Fibroblast of lung (primary cell): ENCODE results near the gene MORN1. TPM values are rescaled to one million over a fixed set of nuclear protein-coding genes. Genes with fewer than 3 reads are reported as not detected.

Experiments used
- DNase-seq, 2 donors: peaks; one replicate each; pipeline versions ENCODE4 v3.0.0 to v3.0.0-alpha.2; 2010; ENCODE audit warnings: low read depth in 2 of 2
- H2AFZ ChIP-seq: 2 replicates; pipeline ENCODE4 v1.5.1; 2012; ENCODE audit warnings: low read length, control low read depth, inconsistent platforms
- H3K27ac ChIP-seq: 2 replicates; pipeline ENCODE4 v1.5.1; 2011; ENCODE audit warnings: low read length, control low read depth; ENCODE audit not compliant: insufficient read depth
- H3K27me3 ChIP-seq: 2 replicates; pipeline ENCODE4 v1.5.1; 2011; ENCODE audit warnings: mild to moderate bottlenecking, low read length; ENCODE audit not compliant: control insufficient read depth, insufficient read depth
- H3K36me3 ChIP-seq: 2 replicates; pipeline ENCODE4 v1.5.1; 2011; ENCODE audit warnings: low read length; ENCODE audit not compliant: control insufficient read depth, insufficient read depth
- H3K4me1 ChIP-seq: 2 replicates; pipeline ENCODE4 v1.5.1; 2011; ENCODE audit warnings: low read length; ENCODE audit not compliant: control insufficient read depth, insufficient read depth; ENCODE audit errors: extremely low read depth
- H3K4me2 ChIP-seq: 2 replicates; pipeline ENCODE4 v1.5.1; 2011; ENCODE audit warnings: low read length, control low read depth; ENCODE audit not compliant: insufficient read depth; ENCODE audit errors: extremely low read depth
- H3K4me3 ChIP-seq, 4 experiments: fragments of 200-600 bp in 1 of 4; sonication (generic) in 1 of 4; replicated peaks in 1 of 4; 2 replicates each; pipeline ENCODE4 v1.5.1; 2011 to 2016; ENCODE audit warnings: low read length in 4 of 4, low read depth in 3 of 4, mild to moderate bottlenecking in 3 of 4, control low read depth in 2 of 4, inconsistent platforms in 1 of 4, mixed read lengths in 1 of 4; ENCODE audit not compliant: insufficient read depth in 1 of 4; ENCODE audit errors: control extremely low read depth in 1 of 4
- H3K79me2 ChIP-seq: 2 replicates; pipeline ENCODE4 v1.5.1; 2012; ENCODE audit warnings: mild to moderate bottlenecking, low read length, inconsistent platforms; ENCODE audit not compliant: control insufficient read depth, insufficient read depth
- H3K9ac ChIP-seq: 2 replicates; pipeline ENCODE4 v1.5.1; 2011; ENCODE audit warnings: mild to moderate bottlenecking, low read length, control low read depth; ENCODE audit not compliant: insufficient read depth
- H3K9me3 ChIP-seq: 2 replicates; pipeline ENCODE4 v1.5.1; 2012; ENCODE audit warnings: low read depth, low read length; ENCODE audit not compliant: control insufficient read depth, insufficient read depth
- H4K20me1 ChIP-seq: 2 replicates; pipeline ENCODE4 v1.5.1; 2011; ENCODE audit warnings: low read length; ENCODE audit not compliant: control insufficient read depth, insufficient read depth; ENCODE audit errors: extremely low read depth
- EZH2 ChIP-seq: IDR thresholded peaks from 2 replicates; pipeline ENCODE4 v1.5.1; 2012; ENCODE audit warnings: low read length, control low read depth, mild to moderate bottlenecking; ENCODE audit errors: missing control alignments
- polyA plus RNA-seq, 2 donors: library from polyadenylated mRNA; depleted of rRNA in 1 of 2; stranded (reverse) in 1 of 2; unstranded in 1 of 2; fragments of >200 nt; gene quantifications; 2 replicates each; pipeline ENCODE4 v1.2.1, GENCODE V29; 2011 to 2012; ENCODE audit warnings: missing spikeins in 1 of 2
- total RNA-seq: library from RNA; depleted of rRNA; stranded (reverse); fragments of >200 nt; gene quantifications from 2 replicates; pipeline ENCODE4 v1.2.1, GENCODE V29; 2014
- TF ChIP-seq, protein P1 (sequence below), 2 donors: IDR thresholded peaks in 1 of 2; conservative IDR thresholded peaks in 1 of 2; 1 replicate in 1 of 2; 2 replicates in 1 of 2; pipeline ENCODE4 v1.5.1; 2011 to 2012; ENCODE audit warnings: low read length in 2 of 2, control low read depth in 1 of 2, inconsistent platforms in 1 of 2, low read depth in 1 of 2, mild to moderate bottlenecking in 1 of 2

The MORN1 gene
- total and polyA plus RNA-seq, 2 donors (not counting 1 experiment from before 2014, with no cell fraction given): 3.5 to 10.6 TPM

DNA sequence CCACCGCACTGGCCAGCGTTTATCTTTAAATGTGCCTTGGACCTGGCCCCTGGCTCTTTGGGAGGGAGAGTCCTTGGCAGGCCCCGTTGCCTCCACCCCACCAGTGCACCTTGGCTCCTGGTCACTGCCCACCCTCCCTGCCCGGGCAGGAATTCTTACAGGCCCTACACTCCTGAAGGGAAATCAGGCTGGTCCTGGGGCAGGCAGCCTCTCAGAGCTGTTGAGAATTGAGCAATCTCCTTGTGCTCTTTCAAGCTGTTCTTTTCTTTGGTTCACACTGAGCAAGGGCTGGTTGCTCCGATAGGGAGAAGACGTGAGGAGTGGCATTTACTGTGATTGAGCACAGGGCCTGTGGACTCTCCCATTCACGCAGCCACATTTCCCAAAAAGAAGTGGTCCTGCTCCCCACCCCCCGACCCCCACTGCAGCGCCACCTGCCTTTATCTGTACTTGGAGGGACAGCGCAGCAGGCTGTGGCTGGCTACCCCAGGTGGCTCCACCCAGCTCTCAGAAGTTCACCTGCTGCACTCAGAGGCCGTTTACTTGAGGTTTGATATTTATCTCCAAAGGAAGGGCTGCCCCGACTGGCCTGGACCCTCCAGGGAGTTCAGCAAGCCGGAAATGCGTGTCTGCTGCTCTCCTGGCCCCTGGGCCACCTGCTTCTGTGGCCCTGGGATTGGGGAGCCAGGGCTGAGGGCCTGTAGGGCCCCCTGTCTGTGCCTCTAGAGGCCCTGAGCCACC lies 115.4 kb downstream of the MORN1 start:
- peaks cover 6% of the 10 kb centered on the region for H3K36me3 ChIP-seq
- H3K27me3 ChIP-seq: no peaks in the 10 kb centered on the region
- H3K4me3 ChIP-seq: no peak overlapping the region
- TF ChIP-seq, protein P1, sequence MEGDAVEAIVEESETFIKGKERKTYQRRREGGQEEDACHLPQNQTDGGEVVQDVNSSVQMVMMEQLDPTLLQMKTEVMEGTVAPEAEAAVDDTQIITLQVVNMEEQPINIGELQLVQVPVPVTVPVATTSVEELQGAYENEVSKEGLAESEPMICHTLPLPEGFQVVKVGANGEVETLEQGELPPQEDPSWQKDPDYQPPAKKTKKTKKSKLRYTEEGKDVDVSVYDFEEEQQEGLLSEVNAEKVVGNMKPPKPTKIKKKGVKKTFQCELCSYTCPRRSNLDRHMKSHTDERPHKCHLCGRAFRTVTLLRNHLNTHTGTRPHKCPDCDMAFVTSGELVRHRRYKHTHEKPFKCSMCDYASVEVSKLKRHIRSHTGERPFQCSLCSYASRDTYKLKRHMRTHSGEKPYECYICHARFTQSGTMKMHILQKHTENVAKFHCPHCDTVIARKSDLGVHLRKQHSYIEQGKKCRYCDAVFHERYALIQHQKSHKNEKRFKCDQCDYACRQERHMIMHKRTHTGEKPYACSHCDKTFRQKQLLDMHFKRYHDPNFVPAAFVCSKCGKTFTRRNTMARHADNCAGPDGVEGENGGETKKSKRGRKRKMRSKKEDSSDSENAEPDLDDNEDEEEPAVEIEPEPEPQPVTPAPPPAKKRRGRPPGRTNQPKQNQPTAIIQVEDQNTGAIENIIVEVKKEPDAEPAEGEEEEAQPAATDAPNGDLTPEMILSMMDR (conservative IDR thresholded peaks at IDR 0.05 in 1 of 2, IDR thresholded peaks at IDR 0.05 in 1 of 2; ENCODE audit: low read depth in 1 of 2, low read length in 2 of 2): no peak
- no peak for TF ChIP-seq EZH2
- H2AFZ ChIP-seq: no peak overlapping the region
- H3K4me1 ChIP-seq: peaks cover 46% of the 10 kb centered on the region
- no peaks in the 10 kb centered on the region for H3K9me3 ChIP-seq
- H3K9ac ChIP-seq: no peak overlapping the region
- peaks cover 90% of the 10 kb centered on the region for H3K79me2 ChIP-seq
- H3K27ac ChIP-seq: peak overlapping the region; percentile 45
- no peak overlapping the region for H3K4me2 ChIP-seq
- peak; percentile 45 to 74 for DNase-seq
- peaks cover 1% of the 10 kb centered on the region for H4K20me1 ChIP-seq

DNA sequence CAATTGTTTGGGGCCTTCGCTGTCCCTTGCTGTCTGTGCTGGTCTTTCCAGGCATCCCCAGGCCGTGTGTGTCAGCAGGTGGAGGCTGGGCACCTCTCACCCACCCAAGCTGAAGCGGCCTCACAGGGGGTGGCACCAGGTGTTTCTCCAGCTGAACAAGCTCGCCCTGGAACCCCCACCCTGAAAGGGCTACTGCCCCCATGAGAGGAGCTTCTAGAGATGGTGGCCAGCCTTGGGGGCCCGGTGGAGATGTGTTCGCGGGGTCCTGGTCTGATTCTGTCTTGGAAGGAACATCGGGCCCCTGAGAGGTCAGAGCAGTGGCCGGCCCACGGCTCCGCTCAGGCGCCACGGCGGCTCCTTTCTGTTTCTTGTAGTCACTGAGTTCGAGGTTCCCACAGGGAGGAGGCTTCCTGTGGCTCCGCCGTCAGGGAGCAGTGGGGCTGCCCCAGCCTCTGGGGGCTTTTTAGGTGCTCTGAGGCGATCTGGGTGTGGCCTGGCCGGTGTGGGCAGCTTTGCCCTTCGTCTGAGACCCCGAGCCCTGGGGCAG lies 116.4 kb downstream of the MORN1 start:
- peak overlapping the region; percentile 23 for H3K4me2 ChIP-seq
- no peak for TF ChIP-seq EZH2
- TF ChIP-seq, protein P1 (conservative IDR thresholded peaks at IDR 0.05 in 1 of 2, IDR thresholded peaks at IDR 0.05 in 1 of 2; ENCODE audit: low read depth in 1 of 2, low read length in 2 of 2): no peak
- H3K9ac ChIP-seq: no peak overlapping the region
- H3K27ac ChIP-seq: peak overlapping the region; percentile 34
- H3K27me3 ChIP-seq: no peaks in the 10 kb centered on the region
- H3K4me3 ChIP-seq: no peak overlapping the region
- H4K20me1 ChIP-seq: peaks cover 1% of the 10 kb centered on the region
- no peak for DNase-seq
- H3K9me3 ChIP-seq: no peaks in the 10 kb centered on the region
- H2AFZ ChIP-seq: no peak overlapping the region
- peaks cover 48% of the 10 kb centered on the region for H3K4me1 ChIP-seq
- peaks cover 96% of the 10 kb centered on the region for H3K79me2 ChIP-seq
- H3K36me3 ChIP-seq: peaks cover 6% of the 10 kb centered on the region

DNA sequence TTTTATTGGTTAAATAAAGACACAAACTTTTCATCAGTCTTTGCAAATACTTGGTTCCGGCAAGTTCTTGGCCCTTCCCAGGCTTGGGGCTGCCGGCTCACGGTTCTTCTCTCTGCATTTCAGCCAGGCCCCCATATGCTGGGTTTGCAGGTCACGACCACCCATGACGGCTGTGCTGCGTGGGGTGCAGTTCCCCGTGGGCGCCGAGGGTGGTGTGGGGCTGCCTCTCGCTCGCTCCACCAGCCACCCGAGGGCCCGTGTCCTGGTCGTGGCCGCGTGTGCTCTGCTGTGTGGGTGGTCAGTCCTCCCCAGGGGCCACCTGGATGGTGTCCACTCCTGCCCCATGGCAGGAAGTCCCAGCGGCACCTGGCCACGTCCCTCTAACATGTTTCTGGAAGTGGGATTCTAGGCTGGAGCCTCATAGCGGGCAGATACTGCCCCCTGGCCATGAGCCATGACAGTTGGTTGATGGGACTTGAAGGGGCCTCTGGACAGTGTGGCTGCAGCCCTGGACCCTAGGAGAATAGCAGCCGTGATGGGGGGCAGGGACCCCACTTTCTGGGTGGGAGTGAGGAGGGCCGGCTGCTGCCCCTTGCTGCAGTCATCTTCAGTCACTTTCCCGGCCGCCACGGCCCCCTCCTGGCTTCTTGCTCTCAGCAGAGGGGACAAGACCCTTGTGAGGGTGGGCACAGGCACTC lies 117.0 kb downstream of the MORN1 start:
- DNase-seq: no peak
- Histone ChIP-seq H2AFZ (no peak overlapping the region), H3K9me3 (no peaks in the 10 kb centered on the region), H3K4me3 (no peak overlapping the region), H3K4me2 (peak overlapping the region; percentile 23), H3K9ac (peak overlapping the region; percentile 4), H4K20me1 (peaks cover 1% of the 10 kb centered on the region), H3K27me3 (no peaks in the 10 kb centered on the region), H3K36me3 (peaks cover 6% of the 10 kb centered on the region), H3K4me1 (peaks cover 47% of the 10 kb centered on the region), H3K27ac (peak overlapping the region; percentile 34), H3K79me2 (peaks cover 96% of the 10 kb centered on the region)
- TF ChIP-seq, protein P1 (conservative IDR thresholded peaks at IDR 0.05 in 1 of 2, IDR thresholded peaks at IDR 0.05 in 1 of 2; ENCODE audit: low read depth in 1 of 2, low read length in 2 of 2): no peak
- no peak for TF ChIP-seq EZH2
